OCI-LY7 (cell line): ENCODE data around the gene CNTN4. TPM values are rescaled to one million over a fixed set of nuclear protein-coding genes. Genes with fewer than 3 reads are reported as not detected.

Experiments used
- BruUV-seq: library from RNA; stranded (reverse); fragments of 400-500 nt; replicated peaks from 2 replicates; lab custom pipeline; 2021; lab: Mats Ljungman, UMichigan
- CTCF ChIA-PET: fragments of 300-600 bp; sonication (Branson Sonifier 250); formaldehyde crosslinking; loops from one replicate; lab custom pipeline; 2022; ENCODE audit warnings: antibody characterized with exemption; ENCODE audit not compliant: unreplicated experiment; lab: Charles Lee
- POLR2A ChIA-PET: fragments of 300-600 bp; sonication (Branson Sonifier 250); formaldehyde crosslinking; loops from one replicate; lab custom pipeline; 2022; ENCODE audit warnings: antibody characterized with exemption; lab: Charles Lee
- DNase-seq: peaks from one replicate; pipeline ENCODE4 v3.0.0-alpha.2; 2015; ENCODE audit warnings: low spot score
- H2AFZ ChIP-seq: fragments of 200-600 bp; sonication (generic), shearing (Covaris generic); 2 replicates; pipeline ENCODE4 v1.6.1; 2014; ENCODE audit warnings: mild to moderate bottlenecking, antibody characterized with exemption, low read length, moderate library complexity
- H3K27ac ChIP-seq: fragments of 200-600 bp; sonication (generic); 2 replicates; pipeline ENCODE4 v1.5.1; 2014; ENCODE audit warnings: mixed run types, low read depth, mild to moderate bottlenecking, moderate library complexity, low read length, inconsistent platforms; ENCODE audit not compliant: poor library complexity, severe bottlenecking
- H3K36me3 ChIP-seq: fragments of 200-600 bp; sonication (generic); 2 replicates; pipeline ENCODE4 v1.6.1; 2014; ENCODE audit warnings: mild to moderate bottlenecking, antibody characterized with exemption, low read length, moderate library complexity, mixed read lengths; ENCODE audit not compliant: insufficient read depth
- H3K4me1 ChIP-seq: fragments of 200-600 bp; sonication (generic); 2 replicates; pipeline ENCODE4 v1.5.1; 2014; ENCODE audit warnings: mild to moderate bottlenecking, low read length; ENCODE audit not compliant: insufficient read depth, poor library complexity, severe bottlenecking
- H3K4me2 ChIP-seq: fragments of 200-600 bp; sonication (generic); 2 replicates; pipeline ENCODE4 v1.6.1; 2014; ENCODE audit warnings: mild to moderate bottlenecking, low read length
- H3K4me3 ChIP-seq: fragments of 200-600 bp; sonication (generic); 2 replicates; pipeline ENCODE4 v1.5.1; 2014; ENCODE audit warnings: mild to moderate bottlenecking, low read depth, low read length; ENCODE audit not compliant: poor library complexity, severe bottlenecking
- H3K79me2 ChIP-seq: fragments of 200-600 bp; sonication (generic); 2 replicates; pipeline ENCODE4 v1.6.1; 2016; ENCODE audit warnings: low read depth, mild to moderate bottlenecking, low read length, moderate library complexity, mixed read lengths; ENCODE audit not compliant: insufficient read depth
- H3K9me2 ChIP-seq: fragments of 200-600 bp; sonication (generic); 2 replicates; pipeline ENCODE4 v1.6.1; 2016; ENCODE audit warnings: mild to moderate bottlenecking, low read length, mixed read lengths; ENCODE audit not compliant: insufficient read depth
- H3K9me3 ChIP-seq: fragments of 200-600 bp; sonication (generic); 2 replicates; pipeline ENCODE4 v1.6.1; 2014; ENCODE audit warnings: mild to moderate bottlenecking, mixed run types, low read length, mixed read lengths
- H4K20me1 ChIP-seq: fragments of 200-600 bp; sonication (generic); 2 replicates; pipeline ENCODE4 v1.6.1; 2014; ENCODE audit warnings: mild to moderate bottlenecking, antibody characterized with exemption, low read length, moderate library complexity, mixed read lengths; ENCODE audit not compliant: insufficient read depth
- EZH2phosphoT487 ChIP-seq: fragments of 200-600 bp; sonication (generic); IDR thresholded peaks from 2 replicates; pipeline ENCODE4 v1.6.1; 2018; ENCODE audit warnings: low read depth, borderline replicate concordance, mild to moderate bottlenecking, mixed run types, antibody characterized with exemption, low read length, moderate library complexity, mixed read lengths
- intact Hi-C: fragments of 100-400 bp; cut with micrococcal nuclease; formaldehyde crosslinking; loops from one replicate; pipeline ENCODE4 v1.10.0; 2022; ENCODE audit not compliant: unreplicated experiment
- total RNA-seq, 2 experiments: library from RNA; depleted of rRNA in 1 of 2; stranded (reverse); fragments of >200 nt in 1 of 2; shearing (Covaris generic) in 1 of 2; gene quantifications; 2 replicates each; pipeline ENCODE4 v1.2.3, GENCODE V29; 2014 to 2022
- TF ChIP-seq, protein P1 (sequence below): fragments of 200-600 bp; sonication (generic); conservative IDR thresholded peaks from 2 replicates; pipeline ENCODE4 v1.5.1; 2014; ENCODE audit warnings: mild to moderate bottlenecking, antibody characterized with exemption, low read length, moderate library complexity, mixed read lengths

The CNTN4 gene
- total RNA-seq, 2 experiments from 2014 or later: not detected

GRCh38 chr3:2659896-2660295 lies 561.2 kb downstream of the CNTN4 start:
- no peak for DNase-seq
- H3K36me3 ChIP-seq: no peaks in the 10 kb centered on the region
- H3K79me2 ChIP-seq: no peaks in the 10 kb centered on the region
- TF ChIP-seq EZH2phosphoT487: no peak
- TF ChIP-seq, protein P1, sequence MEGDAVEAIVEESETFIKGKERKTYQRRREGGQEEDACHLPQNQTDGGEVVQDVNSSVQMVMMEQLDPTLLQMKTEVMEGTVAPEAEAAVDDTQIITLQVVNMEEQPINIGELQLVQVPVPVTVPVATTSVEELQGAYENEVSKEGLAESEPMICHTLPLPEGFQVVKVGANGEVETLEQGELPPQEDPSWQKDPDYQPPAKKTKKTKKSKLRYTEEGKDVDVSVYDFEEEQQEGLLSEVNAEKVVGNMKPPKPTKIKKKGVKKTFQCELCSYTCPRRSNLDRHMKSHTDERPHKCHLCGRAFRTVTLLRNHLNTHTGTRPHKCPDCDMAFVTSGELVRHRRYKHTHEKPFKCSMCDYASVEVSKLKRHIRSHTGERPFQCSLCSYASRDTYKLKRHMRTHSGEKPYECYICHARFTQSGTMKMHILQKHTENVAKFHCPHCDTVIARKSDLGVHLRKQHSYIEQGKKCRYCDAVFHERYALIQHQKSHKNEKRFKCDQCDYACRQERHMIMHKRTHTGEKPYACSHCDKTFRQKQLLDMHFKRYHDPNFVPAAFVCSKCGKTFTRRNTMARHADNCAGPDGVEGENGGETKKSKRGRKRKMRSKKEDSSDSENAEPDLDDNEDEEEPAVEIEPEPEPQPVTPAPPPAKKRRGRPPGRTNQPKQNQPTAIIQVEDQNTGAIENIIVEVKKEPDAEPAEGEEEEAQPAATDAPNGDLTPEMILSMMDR: no peak
- no peak overlapping the region for H2AFZ ChIP-seq
- ChIA-PET CTCF (no interaction called here), POLR2A (no interaction called here)
- H4K20me1 ChIP-seq: no peaks in the 10 kb centered on the region
- no peak overlapping the region for H3K4me3 ChIP-seq
- H3K4me2 ChIP-seq: no peak overlapping the region
- BruUV-seq: no TSS peak
- H3K27ac ChIP-seq: no peak overlapping the region
- intact Hi-C loops: no loop called here
- H3K9me2 ChIP-seq: no peaks in the 10 kb centered on the region
- no peaks in the 10 kb centered on the region for H3K9me3 ChIP-seq
- H3K4me1 ChIP-seq: no peaks in the 10 kb centered on the region

DNA sequence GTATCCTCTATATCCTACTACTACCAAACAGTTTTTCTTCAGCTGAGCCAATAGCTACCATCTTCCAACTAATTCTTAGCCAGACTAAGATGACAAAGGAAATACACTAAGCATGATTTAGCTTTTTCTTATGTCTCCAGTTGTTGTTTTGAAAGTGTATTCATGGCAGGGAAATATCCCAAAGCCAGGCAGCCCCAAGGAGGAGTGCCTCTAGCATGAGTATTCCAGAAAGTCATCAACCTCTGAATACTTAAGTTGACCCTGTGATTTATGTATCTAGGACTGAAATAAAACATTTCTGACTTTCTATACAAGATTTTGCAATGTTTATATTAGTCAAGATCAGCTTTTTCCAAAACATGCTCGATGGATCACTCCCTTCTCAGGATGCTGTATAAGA lies 562.4 kb downstream of the CNTN4 start:
- TF ChIP-seq, protein P1: no peak
- TF ChIP-seq EZH2phosphoT487: no peak
- Histone ChIP-seq H3K27ac (no peak overlapping the region), H3K36me3 (no peaks in the 10 kb centered on the region), H2AFZ (no peak overlapping the region), H3K9me2 (no peaks in the 10 kb centered on the region), H3K4me1 (no peaks in the 10 kb centered on the region), H4K20me1 (no peaks in the 10 kb centered on the region), H3K4me2 (no peak overlapping the region), H3K4me3 (no peak overlapping the region), H3K79me2 (no peaks in the 10 kb centered on the region), H3K9me3 (no peaks in the 10 kb centered on the region)
- no TSS peak for BruUV-seq
- ChIA-PET POLR2A (no interaction called here), CTCF (no interaction called here)
- intact Hi-C loops: no loop called here
- no peak for DNase-seq

DNA sequence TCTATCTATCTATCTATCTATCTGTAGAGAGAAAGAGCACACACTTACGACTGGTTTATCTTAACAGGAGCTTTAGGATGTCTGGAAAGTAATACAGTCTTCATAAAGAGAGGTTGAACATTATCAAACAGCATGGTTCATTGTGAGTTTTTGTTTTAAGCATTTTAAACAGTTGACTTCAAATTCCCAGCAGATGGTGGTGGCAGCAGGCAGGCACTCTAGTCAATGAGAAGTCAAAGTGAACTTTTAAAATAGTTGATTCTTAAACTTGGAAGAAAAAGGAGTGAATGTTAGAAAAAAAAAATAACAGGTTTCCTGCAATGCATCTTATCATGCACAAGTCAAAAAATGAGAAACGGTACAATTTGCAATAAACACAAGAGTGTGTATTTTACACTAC lies 578.8 kb downstream of the CNTN4 start:
- no peaks in the 10 kb centered on the region for H3K4me1 ChIP-seq
- no peaks in the 10 kb centered on the region for H3K9me2 ChIP-seq
- no peak overlapping the region for H3K27ac ChIP-seq
- no peak for DNase-seq
- TF ChIP-seq EZH2phosphoT487: no peak
- TF ChIP-seq, protein P1: no peak
- H3K4me3 ChIP-seq: no peak overlapping the region
- H3K79me2 ChIP-seq: no peaks in the 10 kb centered on the region
- no peaks in the 10 kb centered on the region for H3K36me3 ChIP-seq
- POLR2A ChIA-PET: interaction anchor here (1.0 kb wide), 1 partner anchor 280 kb away, joined by 5 read pairs; no protein-coding TSS in a partner anchor
- no peaks in the 10 kb centered on the region for H4K20me1 ChIP-seq
- intact Hi-C loops: no loop called here
- H3K9me3 ChIP-seq: no peaks in the 10 kb centered on the region
- H3K4me2 ChIP-seq: no peak overlapping the region
- no peak overlapping the region for H2AFZ ChIP-seq
- CTCF ChIA-PET: no interaction called here
- BruUV-seq: no TSS peak
